Measurements from ENCODE around the gene ABCB9. TPM values are rescaled to one million over a fixed set of nuclear protein-coding genes. Genes with fewer than 3 reads are reported as not detected.

ABCB9 gene
- polyA plus RNA-seq, 1 donor: 4.4 TPM

DNA sequence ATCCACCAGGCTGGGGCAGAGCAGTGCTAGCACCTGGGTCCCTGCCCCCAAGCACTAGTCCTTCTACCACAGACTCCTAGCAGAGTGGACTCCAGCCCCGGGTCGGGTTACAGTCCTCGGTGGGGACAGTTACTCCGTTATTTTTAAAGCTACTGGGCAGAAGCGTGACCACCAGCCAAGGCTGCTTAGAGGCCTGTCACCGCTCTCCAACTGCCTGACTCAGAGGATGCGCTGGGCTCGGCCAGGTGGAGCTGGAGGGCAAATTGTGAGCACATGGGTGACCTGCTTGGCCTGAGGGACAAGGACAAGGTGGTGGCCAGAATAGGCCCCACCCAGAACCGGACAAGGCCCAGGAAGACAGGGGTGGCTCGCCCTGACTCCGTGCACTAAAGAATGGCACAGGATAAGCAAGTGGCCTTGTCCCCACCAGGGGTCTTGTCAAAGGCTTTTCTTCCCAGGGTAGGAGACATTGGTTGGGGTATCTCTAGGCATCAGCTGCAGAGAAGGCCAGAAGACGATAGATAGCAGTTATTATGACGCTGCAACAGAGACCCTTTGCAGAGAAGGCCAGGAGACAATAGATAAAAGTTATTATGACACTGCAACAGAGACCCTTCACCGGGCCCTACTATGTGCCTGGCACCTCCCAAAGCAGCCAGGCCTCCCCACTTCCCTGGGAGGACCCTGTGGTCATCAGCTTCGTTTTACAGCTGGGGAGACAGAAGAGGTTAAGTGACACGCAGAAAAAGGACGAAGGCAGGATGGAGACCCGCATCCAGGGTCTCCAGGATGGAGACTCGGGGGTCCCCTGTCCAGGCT is 1.6 kb downstream of the ABCB9 start:
- no peak for DNase-seq (ENCODE audit: low read depth)

DNA sequence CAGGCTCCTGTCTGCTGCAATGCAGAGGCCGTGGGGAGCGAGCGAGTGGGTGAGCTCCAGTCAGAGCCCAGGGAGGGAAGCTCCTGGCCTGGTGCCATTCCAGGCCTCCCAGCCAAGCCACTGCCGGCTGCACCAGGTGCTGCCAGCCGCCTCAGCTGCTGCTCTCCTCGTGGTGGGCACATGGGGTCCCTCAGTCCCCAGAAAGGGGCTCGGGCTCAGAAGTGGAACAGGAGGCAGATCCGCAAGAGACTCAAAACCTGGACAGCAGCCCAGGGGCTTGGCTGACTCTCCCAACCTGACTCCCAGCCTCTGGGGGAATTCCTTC is 2.4 kb downstream of the ABCB9 start:
- DNase-seq (ENCODE audit: low read depth): no peak

DNA sequence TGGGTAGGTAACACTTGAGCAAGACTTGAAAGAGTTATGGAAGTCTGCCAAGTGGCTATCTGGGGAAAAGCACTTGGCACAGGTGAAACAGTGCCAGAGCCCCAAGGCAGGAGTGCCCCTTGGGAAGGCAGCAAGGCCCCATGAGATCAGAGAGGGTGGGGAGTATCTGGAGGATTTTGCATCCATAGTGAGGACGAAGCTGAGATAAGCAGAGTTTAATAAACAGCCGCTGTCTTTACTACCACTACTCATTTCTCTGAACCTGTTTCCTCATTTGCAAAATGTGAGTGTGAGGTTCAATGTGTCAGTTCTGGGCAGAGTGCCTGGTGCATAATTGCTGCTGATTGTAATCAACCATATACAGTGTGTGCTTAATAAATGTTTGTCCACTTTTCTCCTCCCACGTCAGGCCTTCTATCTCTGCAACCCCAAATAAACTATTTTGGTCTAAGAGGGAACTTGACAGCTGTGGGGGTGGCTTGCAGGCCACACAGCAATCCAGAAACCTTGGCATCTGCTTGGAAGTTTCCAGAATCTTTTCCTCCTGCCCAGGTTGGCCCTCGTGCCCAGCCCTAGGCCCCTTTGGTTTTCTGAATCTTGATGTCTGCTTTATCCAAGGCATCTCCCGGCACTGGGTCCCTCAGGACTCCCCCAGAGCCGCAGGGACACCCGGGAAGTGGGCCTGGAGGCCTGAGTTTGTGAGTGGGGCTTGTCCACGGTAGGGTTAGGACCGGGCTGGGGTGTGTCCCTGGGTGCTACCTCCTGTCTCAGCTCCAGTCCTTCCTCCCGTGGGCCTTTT is 4.5 kb downstream of the ABCB9 start:
- no peak for DNase-seq (ENCODE audit: low read depth)

DNA sequence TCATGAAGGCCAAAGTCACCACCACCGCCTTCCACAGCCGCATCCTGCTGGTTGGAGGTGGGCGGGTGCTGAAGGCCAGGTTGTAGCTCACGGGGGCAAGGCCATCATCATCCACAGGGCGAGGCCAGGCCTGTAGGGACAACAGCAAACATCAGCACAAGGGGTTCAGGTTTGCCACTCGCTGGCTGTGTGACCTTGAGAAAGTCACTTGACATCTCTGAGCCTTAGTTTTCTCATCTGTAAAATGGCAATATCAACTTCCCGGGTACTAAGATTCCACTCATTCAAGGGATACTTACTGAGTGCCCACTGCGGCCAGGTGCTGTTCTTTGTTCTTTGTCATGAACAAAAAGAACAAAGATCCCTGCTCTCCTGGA is 6.1 kb downstream of the ABCB9 start:
- DNase-seq (ENCODE audit: low read depth): no peak

DNA sequence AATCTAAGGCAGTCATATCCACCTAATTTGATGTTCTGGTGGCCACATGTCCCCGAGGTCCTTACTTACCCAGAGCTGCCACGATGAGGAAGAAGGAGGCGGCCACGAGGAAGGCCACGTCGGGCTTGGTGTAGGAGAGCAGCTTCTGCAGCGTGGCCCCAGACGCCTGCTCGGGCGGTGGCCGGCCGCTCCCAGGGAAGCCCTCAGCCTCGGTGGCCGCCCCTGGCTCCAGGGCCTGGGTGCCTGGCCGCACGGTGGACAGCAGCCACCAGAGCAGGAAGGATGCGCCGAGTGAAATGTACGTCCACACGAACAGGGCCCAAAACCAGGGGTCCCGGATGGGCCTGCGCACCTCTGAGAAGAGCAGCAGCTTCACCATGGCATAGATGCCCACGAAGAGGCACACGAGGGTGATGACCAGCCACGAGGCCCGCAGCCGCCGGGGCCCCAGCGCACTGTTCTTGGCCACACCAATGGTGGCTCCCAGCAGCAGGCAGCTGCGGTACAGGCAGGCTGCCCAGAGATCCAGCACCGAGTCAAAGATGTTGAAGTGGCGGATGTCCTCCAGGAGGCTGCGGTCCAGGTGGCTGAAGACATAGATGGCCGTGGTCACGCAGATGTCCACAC is 6.6 kb downstream of the ABCB9 start:
- no peak for DNase-seq (ENCODE audit: low read depth)

DNA sequence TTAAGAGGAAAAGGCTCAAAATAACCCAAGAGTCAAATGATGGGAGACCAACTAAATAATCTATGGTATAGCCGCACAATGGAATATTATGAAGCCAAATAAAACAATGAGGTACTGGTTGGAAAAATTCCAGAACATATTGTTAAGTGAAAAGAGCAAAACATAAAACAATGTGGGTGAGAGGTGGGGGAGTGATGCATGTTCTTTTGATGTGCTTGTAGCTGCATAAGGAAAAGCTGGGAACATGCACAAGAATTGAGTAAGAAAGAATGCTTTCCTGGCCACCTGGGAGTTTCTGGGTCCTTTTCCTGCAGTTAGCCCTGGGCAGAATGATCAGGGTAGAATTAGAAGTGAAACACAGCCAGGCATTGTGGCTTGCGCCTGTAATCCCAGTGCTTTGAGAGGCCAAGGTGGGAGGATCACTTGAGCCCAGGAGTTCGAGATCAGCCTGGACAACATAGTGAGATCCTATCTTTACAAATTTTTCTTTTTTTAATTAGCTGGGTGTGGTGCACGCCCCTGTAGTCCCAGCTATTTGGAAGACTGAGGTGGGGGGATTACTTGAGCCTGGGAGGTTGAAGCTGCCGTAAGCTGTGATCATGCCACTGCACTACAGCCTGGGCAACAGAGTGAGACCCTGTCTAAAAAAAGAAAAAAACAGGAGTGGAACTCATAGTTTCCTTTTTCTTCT is 7.9 kb downstream of the ABCB9 start:
- DNase-seq (ENCODE audit: low read depth): no peak

DNA sequence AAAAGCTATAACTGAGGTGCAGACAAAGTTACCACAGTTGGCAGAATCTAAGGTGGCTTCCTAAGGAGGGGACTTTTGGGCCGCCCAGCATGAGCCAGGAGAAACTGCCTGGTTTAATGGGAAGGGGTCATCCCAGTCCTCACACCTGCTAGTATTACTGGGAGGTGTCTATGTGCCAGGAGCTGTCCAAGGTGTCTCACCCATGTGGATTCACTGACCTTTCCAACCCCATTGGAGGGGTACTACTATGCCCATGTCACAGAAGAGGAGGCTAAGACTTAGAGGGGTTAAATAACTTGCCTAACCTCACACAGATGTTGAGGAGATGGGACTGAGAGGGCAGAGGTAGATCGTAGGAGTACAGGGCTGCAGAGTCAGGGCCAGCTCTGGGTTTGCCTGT is 10.2 kb downstream of the ABCB9 start:
- DNase-seq (ENCODE audit: low read depth): no peak

DNA sequence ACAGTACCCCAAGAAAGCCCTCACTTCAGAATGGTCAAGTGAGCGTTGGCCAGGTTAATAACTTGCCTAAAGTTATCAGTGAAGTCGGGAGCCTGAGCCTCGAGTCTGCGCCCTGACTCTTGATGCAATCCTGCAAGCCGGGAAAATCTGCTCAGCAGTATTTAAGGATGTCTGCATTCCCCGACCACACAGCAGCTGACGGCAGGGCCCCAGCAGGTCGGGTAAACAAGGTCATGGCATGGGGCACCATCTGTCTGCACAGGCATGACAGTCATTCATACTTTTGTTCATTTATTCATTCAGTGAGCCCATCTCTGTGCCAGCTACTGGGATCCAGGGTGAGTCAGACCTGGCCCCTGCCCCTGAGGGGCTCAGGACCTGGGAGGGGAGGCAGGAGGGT is 11.1 kb downstream of the ABCB9 start:
- DNase-seq (ENCODE audit: low read depth): no peak

DNA sequence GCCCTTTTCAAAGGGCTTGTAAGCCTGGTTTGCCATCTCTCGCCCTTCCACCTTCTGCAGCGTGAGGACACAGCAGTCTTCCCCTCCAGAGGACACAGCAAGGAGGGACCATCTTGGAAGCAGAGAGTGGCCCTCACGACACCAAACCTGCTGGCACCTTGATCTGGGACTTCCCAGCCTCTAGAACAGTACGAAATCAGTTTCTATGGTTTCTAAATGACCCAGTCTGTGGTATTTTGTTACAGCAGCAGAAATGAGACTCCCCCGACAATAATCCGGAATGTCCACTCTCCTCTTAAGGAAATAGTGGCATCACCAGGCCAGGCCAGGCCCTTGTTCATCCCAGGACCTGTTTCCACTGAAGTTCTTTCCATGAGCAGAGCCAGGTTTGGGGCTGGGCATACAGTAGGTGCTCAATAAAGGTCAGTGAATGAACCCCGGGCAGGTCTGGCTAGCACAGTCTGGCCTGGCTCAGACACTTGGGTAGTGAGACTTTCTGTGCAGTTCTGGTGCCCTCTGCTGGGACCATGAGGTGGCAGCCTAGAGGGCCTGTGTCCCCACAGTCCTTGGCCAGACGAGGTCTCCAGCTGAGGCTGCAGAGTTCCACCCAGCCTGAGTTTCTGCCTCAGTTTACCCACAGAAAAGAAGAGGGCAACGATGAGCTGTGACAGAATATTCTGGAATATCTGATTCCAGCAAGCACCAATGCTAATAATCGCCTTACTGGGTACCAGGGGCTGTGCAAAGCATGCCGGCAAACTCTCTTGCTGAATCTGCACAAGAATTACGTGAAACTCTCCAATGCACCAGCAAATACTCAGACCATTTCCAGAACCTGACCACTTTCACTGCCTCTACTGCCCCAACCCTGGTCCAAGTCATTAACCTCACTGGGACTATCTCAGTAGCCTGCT is 14.0 kb downstream of the ABCB9 start:
- DNase-seq (ENCODE audit: low read depth): no peak

DNA sequence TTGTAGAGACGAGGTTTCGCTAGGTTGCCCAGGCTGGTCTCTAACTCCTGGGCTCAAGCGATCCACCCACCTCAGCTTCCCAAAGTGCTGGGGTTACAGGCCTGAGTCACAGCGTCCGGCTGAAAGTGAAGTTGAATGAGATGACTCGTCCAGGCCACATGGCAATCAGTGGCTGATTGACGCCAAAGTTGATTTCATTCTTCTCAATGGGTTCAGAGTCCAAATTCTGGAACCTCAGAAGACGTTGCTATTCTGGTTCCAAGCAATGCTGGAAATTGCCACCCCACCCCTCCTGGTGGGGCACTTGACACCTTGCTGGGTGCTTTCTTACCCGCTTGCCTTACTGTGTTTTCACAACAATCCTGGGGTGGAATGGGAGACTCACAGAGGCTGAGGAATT is 14.9 kb downstream of the ABCB9 start:
- no peak for DNase-seq (ENCODE audit: low read depth)

DNA sequence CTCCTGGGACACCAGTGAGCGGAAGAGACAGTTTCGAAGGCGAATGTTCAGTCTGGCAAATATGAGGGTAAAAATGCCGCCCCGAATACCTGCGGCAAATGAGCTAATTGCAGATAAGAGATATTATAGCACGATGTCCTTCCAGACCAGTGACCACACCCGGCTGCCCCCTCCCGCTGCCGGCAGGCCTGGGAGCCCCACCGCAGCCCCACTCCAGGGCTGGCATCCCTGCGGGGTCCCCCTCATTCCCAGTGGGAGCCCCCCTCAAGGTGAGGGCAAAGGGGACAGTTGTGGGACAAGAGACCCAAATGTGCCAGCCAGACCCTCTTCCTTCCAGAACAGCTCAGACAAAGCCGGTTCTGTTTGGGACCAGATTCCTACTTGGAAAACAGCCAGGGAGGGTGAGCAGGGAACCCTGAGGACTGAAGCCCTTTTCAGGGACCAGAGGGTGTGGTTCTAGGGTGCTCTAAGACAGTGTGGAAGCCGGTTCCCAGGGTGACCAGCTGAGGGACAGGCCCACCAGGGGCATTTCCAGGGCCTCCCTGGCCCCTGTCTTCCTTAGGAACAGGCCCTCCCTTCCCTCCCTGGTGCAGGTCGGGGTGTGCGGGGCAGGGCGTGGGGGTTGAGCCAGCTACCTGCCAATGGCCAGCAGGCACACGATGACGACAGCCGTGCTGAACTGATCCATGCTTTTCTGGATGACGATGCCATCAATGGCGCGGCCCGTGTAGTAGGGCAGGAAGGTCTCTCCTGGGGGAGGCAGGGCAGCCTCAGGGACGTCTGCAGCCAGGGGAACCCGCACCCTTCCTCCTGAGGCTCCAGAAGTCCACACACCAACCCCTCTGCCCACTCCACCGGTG is 16.2 kb downstream of the ABCB9 start:
- no peak for DNase-seq (ENCODE audit: low read depth)

DNA sequence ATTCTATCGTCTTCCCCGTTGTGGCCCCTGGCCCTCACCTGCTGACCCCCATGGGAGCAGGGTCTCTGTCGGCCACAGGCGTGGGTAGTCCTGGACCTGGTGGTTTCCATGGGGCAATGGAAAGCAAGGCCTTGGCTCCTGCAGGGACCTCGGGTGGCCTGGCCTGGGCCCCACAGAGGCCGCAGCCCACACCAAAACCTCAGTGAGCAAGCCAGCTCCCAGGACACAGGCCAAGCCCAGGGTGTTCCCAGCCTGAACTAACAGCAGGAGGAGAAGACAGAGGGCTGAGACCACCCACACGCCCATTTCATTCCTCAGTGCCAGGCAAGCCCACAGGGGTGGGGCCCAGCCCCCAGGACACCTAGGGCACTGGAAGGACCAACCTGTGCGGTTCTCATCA is 16.9 kb downstream of the ABCB9 start:
- DNase-seq (ENCODE audit: low read depth): no peak

DNA sequence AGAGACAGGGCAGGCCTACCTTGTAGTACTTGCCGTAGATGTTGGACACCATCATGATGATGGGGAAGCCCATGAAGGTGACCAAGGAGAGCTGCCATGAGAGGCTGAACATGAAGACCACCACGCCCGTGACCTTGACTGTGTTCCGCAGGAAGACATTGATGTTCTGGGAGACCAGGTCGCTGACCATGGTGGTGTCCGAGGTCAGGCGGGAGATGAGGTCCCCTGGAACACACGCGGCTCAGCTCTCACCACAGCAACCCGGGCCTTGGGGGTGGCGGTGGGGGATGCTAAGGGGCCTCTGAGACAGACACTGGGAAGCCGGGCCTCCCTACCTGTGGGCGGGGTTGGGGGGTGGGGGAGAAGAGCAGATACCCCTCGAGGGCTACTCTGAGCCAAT is 17.7 kb downstream of the ABCB9 start:
- DNase-seq (ENCODE audit: low read depth): no peak

DNA sequence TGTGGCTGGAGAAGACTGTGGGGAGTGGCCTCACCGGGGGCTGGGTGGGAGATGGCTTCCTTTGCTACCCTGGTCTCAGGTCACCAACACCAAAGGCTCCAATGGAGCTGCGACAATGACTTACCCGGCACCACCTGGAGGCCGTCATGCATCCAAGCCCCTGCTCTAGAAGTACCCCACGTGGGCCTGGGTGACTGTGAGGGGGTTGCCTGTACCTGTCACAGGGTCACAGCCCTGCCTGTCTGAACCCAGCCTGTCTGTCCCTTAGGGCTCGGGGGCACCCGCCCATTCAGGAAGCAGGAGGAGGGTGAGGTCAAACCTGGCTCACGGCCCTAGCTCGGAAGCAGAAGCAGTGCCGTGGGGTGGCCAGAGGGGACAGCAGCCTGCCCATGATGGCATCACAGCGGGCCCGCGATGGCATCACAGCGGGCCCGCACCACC is 18.9 kb downstream of the ABCB9 start:
- DNase-seq (ENCODE audit: low read depth): no peak

DNA sequence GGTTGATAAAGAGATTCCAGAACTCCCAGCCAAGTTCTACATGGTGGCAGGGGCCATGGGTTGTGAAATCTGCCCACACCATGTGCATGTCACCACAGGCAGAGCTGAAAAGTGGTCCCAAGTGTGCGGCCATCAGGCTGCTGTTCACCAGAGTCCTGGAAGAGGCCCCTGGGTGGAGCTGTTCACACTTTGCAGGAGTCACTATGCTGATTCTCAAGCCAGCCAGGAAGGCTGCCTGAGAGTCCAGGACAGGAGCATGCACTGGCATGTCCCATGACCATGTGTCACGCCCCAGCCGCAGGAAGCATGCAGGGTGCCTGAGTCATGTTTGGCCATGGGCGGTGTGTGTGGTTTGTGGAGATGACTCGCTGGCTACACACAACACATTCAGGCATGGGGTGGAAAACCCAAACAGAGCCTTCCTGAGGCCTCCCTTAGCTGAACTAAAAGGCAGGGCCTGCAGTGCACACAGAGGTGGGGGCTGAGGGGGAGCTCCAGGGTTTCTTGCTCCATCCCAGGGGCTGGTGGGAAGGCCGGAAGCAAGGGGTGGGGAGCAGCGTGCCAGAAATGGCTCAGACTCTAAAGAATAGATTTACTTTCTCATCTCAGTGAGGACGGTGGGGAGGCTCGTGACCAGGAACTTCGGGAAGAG is 19.4 kb downstream of the ABCB9 start:
- DNase-seq (ENCODE audit: low read depth): no peak

DNA sequence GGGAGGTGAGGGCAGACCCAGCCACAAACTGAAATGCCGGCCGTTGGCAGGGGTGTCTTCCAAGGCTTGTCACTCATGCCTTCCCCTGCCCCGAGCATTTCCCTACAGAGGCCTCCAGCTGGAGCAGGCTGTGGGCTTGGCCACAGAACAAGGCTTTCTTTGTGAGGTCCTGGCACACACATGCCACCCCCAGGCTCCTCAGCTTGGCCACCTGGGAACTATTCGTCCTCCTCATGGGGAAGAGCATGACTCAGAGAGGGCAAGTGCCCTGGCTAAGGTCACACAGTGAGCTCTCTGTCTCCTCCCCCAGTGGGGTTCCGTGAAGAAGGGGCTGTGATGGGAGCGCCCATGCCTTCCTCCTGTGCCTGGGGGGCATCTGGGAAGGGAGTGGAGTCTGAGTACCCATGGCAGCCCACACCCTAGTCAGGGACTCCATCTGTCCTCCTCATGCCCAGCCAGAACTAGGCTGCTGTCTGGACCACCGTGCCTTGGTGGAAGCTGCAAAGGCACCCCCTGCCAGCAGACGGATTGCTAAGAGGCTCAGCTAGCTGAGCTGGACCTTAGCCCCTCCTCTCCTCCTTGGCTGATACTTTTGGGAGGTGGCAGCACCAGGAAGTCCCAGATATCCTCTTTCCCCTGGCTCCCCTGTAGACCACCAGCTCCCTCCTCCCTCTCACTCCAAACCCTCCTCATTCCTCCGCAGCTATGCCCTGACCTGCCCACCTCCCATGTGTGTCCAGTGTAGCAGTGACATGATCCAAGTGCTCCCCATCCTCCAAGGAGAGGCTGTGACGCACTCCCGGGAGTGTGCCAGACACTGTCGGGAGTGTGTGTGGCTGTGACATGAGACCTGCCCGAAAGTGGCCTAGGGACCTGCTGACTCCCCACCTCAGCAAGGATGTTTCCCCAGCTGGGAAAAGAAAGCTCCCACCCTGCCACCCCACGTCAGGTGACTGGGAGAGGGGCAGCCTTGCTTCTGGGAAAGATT is 21.4 kb downstream of the ABCB9 start:
- DNase-seq (ENCODE audit: low read depth): no peak

DNA sequence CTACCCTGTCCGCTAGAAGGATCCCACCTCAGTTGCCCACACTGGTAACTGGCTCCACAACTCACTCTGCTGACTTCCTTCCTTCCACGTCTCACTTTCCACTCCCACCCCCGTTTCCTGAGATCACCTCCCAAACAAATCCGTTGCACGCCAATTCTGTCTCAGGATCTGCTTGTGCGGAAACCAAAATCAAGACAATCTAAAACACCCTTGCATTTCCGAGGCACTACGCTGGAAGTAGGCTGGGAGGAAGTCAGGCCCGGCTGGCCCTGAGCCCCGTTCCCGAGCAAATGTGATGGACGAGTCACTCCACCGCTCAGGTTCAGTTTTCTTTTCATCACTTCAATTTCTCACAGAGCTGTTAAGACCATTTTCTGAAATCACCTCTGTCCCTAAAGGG is 23.1 kb downstream of the ABCB9 start:
- DNase-seq (ENCODE audit: low read depth): no peak

DNA sequence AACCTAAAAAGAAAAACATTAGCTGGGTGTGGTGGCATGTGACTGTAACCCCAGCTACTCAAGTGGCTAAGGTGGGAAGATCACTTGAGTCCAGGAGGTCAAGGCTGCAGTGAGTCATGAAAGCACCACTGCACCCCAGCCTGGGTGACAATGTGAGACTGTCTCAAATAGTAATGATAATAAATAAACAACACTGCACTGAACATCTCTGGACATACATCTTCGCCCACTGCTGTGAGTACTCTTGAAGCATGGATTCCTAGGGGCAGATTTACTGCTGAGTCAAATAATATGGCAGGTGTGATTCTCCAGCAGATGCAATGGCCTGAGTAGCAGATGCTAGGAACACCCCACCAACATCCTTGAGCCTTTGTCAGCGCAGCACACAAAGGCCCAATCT is 23.6 kb downstream of the ABCB9 start:
- DNase-seq (ENCODE audit: low read depth): no peak

All from forelimb muscle (tissue), 1 donor.